HG03108 (cell line): Measurements from ENCODE around the gene SFXN5.

Experiments used
- ATAC-seq: cut with Tn5 transposase; IDR thresholded peaks from one replicate; pipeline ENCODE4 v1.9.1; 2021; ENCODE audit warnings: moderate library complexity; ENCODE audit not compliant: unreplicated experiment

Gene SFXN5

DNA sequence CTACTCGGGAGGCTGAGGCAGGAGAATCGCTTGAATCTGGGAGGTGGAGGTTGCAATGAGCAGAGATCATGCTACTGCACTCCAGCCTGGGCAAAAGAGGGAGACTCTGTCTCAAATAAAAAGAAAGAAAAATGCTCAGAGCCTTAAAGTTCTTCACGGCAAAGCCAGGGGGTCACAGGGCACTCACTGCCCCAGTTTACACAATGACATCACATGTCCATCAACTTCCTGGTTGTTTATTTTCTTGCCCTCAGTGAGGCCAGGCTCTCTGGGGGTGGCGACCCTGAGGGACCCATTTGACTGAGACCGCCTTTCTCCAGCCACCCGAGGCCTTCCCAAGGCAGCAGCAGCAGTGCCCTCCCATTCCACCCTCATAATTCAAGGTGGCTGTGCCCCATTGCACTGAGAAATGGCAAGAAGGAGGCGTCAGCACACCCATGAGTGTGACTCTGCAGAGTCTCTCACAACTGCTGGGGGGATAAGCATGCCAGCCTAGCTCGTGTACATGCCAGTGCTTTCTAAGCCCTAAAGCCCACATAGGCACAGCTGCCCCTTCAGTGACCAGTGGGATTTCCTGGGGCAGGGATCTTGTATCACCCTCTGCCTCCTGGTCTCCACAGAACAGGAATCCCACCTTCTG lies 50.0 kb downstream of the SFXN5 start:
- no peak for ATAC-seq

DNA sequence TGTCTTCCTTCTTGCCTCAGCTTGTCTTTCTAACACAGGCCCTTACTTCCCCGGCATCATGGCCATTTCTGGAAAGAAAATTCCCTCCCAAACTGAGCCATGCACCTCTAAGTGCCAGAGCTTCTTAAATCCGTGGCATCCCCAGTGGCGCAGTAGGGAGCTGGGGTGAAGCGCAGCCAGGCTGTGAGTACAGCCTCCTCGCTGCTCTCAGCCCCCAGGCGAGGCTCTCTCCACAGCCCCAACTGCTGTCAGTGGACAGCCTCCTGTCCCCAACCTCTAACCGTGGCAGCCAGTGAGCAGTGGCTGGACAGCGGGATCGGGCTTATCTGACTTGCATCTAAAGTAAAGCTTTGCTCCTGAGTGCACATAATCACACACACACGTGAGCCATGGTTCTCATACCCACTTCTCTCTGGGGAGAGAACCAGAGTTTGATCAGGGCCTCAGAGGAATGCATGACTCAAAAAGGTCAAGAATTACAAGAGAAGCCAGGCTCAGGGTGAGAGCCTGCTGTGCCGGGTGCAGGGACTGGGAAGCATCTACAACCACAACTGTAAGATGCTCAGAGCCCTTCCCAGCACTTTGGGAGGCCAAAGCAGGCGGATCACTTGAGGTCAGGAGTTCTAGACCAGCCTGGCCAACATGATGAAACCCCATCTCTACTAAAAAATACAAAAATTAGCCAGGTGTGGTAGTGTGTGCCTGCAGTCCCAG lies 50.7 kb downstream of the SFXN5 start:
- ATAC-seq, result no peak

DNA sequence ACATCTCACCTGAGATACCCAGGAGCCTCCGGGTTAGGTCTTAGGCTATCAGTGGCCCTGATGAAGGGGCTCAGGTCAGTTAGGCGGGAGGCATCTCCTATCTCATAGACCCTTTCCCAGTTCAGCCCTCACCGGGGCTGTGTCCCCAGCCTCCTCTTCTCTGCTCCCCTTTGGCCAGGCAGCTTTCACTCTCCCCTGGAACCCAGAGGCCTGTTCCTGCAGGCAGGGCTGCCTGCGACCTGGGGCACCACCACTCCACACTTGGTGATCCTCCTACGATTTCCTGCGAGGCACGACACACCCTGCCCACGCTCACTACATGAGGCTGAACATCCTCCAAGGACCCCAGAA lies 51.2 kb downstream of the SFXN5 start:
- no peak for ATAC-seq

DNA sequence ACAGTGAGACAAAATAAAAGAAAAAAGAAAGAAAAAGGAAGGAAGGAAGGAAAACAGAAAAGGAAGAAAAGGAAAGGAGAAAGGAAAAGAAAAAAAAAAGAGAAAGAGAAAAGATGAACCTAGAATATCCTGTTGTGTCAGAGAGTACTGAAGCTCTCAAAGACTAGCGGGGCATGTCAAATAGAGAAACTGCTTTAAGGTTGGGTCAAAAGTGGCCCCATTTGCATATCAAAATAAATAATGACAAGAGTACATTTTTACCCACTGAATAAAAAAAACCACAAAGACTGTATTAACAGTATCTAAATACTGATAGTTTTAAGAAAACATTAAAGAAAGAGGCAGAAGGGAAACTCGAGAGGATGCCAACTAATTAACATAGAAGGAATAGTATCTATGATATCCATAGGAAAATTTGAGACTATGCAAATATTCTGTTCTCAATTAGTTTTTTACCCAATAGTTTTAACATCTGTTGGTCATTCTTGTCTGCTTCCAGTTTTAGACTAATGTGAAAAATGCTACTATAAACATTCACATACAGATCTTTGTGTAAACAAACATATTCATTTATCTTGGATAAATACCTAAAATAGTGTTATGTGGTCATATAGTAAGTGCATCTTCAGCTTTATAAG lies 53.2 kb downstream of the SFXN5 start:
- no peak for ATAC-seq

DNA sequence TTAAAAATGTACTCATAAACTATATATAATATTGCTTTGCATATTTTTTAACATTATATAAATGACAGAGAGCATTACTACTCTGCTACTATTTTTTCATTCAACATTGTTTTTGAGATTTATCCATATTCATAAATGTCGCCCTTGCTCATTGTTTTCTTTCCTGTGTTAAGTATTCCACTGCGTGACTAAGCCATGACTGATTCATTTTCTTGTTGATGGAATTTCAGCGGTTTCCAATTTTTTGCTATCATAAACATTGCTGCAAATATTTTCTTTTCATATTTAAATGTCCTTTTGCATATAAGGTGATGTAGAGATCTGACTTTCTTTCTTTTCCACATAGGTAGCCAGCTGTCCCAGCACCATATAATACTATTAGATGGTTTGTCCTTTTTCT lies 57.6 kb downstream of the SFXN5 start:
- ATAC-seq, result no peak

DNA sequence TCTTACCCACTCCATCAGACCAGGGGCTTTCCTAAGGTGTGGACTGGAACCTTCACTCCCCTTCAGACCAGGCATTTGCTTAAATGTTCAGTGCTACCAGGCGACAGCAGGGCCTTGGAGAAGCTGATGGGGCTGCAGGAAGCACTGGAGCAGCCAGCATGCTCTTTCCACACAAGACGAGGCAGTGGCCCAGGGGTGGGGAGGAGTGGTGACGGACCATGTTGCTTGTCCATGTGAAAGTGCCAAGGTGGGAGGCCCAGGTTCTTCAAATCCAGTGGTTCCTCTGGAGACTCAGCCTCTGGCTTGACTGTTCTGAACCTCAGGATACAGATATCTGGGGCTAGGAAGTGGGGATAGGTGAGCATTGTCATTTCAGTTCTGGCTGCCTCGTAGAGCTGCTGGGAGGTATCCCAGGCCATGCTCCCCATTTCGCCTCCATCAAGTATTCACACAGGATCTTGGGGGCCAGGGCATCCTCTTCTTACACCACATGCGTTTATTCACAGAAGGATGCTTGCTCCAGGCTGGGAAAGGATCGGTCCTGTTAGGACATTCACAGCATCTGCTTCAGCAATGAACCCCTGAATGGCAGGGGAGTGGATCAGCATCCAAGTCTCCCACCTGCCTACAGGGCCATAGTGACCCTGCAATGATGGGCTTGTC lies 62.2 kb downstream of the SFXN5 start:
- no peak for ATAC-seq

DNA sequence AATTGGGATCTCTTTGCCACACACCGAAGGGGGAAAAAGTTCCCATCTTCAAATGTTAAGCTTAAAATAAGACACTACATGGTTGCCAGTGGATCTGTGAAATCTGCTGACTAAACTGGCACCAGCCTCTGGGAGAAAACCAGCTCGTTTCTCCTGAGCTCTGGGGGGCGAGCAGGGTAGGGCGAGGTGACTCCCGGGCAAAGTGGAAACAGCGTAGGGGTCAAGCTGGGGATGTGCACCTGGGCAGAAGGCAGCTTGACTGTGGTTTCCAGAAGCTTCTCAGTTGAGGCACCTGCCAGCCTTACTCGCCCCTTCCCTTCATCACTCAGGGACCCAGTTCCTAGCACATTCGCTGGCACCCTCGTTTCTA lies 62.8 kb downstream of the SFXN5 start:
- no peak for ATAC-seq

DNA sequence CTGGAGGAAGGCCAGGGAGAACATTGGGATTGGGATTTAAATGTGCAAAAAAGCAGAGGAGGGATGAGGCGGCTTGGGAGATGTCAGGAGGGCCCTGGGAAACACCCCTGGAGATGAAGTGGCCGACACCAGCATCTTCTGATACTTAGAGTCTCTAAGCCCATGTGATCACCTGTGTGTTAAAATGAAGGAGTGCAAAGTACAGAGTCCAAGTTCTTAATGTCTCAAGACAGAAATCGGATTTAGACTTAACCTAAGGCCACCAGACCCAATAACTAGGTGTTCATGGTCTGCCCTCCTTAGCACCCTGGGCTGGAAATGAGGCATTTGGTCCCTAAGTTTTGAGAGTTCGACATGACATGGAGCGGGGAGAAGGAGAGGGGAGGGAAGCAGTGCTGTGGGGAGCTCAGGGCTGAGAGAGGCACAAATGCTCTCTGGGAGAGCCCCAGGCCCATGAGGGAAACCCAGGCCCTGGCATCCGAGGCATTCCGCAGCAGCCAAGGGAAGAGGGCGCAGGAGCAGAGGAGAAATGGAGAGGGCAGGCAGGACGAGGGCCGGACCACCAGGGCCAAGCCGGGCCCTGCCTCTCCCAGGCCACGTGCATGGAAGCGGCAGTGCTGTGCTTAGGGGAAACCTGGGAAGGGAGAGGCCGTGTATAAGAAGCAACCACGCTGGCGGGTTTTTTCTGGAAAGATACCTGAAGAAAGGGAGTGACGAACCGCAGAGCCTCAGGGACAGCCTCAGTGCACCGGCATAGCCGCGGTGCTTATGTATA lies 63.3 kb downstream of the SFXN5 start:
- no peak for ATAC-seq

DNA sequence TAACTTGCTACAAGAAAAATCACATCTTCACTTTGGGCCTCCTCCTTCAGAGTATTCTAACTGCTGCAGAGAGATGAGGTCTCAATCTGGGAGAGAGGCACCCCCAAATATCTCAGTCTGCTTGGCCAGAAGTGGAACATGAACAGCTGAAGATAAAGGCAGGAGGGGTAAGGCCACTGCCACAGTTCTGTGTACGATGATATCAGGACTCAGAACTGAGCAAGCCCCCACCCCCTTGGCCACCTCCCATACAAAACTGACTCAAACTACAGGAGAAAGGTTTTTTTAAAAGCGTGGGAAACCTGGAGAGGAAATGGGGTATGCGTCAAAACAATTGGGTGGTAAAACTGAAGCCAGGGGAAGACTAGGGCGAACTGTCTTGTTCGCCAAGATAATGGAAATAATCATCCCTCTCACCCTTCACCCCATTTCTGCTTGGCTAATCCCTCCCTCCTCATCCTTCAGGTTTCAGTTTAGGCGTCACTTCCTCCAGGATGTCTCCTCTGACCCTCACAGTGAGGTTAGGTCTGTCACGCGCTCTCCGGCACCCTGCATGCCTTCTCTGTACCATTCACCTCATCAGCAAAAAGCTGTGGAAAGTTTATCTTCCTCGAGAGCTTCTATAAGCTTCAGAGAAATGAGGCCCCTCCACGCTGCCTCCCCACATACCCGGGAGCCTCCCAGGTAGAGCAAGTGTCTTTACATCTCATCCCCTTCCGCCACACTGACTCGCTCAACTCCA lies 64.4 kb downstream of the SFXN5 start:
- ATAC-seq, result no peak

DNA sequence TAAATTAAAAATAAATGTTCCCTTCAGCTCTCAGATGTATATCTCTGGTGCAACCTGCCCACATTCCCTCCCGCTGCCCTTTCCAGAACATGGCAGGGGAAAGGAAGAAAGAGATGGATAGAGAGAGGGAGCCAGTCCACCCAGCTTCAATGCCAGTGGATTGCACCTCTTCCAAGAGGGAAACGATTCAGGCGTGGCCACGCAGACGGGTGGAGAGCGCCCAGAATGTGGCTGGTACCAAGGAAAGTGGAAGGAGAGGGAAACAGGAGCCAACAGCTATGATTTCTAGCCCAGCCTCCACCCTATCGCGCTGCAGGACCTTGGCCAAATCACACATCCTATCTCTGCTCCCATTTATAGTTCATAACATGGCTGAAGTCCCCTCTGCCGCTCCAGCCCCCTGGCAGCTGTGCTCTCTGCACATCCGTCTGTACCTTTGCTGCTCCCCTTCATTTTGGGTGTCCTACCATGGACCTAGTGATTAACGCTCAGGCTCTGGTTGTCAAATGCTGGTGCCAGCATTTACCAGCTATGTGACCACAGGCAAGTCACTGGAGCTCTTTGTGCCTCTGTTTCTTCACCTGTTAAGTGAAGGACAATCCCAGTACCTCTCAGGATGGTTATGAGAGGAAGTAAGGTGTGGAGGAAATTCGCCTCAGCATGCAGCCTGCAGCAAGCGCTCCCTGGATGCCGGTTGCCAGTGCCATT lies 66.5 kb downstream of the SFXN5 start:
- no peak for ATAC-seq

DNA sequence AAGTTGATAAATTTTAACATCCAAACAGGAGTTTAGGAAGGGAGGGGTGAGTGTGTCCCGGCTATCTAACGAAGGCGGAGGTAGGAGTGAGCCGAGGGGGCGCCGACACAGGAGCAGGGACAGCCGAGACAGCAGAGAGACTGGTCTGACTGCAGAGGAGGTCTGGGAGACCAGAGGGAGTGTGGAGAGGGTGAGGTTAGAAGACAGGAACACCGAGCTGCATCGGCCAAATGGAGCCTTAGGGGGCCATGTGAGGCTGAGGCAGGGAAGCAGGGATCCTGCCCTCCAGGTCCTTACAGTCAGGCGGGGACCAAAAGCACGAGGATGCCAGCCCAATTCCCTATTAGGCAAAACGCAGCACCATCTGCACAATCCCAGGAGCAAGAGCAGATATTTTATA lies 67.0 kb downstream of the SFXN5 start:
- no peak for ATAC-seq

DNA sequence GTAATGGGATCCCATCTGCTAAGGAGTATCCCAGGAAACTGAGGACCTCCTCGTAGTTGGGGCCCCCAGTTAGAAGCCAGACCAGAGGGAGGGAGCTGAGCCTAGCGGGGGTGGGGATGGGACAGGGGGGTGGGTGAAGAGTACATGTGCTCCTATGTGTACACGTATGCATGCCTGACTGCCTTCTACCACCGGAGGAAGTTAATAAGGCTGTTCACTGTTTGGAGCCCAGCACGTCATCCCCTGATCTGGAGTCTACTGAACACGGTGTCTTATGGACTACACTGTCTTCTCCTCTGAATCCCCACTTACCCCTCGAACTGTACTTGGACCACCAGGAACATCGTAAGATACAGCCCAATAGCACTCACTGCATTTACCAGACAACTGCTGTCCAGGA lies 68.5 kb downstream of the SFXN5 start:
- ATAC-seq, result no peak

DNA sequence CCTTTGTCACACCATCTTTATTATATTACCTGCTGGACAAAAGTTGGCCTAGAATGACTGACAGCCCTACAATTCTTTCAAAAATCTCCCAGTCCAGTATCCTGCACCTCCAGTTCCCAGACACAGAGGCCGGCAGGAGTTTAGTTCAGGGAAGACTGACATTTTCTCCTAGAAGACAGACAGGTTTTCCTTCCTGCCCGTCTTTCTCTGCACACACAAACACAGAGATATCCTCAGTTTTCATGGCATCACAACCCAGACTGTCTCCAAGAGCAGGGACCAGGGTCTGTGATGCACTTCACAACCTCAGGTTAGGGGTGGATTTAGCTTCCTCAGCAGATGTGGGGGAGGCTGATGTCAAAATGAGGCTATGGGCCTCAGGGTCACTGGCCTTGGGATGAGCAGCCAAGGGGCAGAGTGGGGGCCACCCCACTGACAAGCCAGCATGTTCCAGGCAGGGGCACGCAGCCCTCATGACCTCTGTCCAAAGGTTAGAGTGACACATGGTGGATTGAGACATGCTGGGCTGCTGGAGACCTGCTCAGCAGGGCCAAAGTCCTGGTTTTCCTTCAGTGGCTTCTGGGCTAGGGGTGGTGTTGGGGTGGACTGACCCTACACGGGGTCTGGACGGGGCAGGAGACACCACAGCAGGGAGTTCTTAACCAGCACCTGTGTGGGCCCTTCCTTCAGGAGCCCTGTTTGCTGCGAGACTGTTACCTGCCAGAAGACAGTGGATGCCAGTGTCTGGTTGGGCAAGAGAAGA lies 70.5 kb downstream of the SFXN5 start:
- no peak for ATAC-seq

DNA sequence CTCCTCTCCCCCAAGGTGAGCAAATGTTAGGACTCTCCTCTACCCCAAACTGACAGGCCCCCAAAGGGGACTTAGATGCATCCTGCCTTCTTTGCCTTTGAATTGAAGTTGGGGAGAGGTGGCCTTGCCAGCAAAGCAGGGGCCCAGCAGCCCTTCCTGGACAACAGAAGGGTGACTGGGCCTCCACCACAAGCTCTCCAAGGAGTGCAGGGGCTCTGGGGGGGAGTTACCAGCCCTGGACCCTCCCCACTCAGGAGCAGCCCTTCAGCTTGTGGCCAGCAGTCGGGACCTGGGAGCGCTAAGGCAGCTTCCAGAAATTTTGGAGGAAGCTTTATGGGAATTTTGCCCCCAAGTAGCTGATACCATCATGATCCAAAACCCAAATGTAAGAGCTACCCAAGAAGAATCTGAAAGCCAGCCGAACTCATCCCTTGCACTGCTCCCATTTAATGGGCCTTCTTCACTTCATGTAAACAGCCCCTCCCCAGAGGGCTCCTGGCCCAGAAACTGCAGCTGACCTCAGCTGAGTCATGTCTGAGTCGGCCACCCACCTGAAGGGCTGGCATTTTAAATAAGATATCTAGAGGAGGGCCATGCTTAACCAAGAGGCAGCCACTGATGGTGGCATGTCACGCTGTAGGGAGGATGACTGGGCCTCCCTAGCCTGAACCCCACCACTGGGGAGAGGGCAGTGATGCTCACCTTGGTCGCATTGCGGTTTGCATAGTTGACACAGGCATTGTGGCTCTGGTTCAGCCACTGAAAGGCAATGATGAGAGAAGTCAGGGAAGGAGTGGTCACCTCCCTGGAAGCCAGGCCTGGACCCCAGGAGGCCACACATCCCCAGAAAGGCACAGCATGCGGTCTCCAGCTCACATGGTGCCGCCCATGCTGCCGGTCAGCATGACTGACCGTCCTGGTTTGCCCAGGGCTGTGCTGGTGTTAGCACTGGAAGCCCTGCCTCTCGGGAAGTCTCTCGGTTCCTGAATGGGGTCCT lies 71.5 kb downstream of the SFXN5 start:
- ATAC-seq, result no peak

DNA sequence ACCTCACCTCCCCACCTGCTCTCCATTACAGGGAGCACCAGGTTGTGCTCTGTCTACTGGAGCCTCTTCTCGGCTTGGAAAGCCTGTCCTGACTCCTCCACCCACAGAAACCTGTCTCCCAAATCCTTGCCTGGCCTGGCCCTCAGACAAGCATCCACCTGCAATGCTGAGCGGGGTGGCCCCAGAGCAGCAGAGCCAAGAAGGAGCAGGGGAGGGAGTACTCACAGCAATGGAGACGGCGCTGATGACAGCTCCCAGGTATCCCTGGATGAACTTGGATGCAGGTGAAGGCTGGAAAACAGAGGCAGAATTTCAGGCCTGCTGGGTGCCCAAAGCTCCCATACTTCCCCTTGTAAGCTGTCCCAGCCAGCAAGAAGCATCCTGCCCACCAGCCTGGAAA lies 72.8 kb downstream of the SFXN5 start:
- no peak for ATAC-seq

DNA sequence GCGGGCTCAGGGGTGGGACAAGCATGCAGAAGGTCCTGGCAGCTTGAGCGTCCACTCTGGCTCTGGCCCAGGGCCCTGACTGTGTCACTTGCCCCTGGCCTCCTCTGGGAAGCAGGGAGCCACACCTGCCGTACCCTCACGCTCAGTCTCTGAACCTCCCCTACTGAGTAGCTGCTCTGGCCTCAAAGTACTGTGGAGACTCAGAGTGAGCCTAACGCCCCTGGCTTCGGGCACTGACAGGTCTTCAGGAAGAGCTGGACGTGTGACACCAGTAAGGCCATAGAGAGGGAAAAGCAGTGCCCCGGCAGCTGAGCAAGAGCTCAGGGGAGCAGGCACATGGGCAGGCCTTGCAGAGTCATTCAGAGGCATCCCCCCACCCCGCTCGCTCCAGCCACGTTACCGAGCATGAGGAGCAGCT lies 73.3 kb downstream of the SFXN5 start:
- no peak for ATAC-seq

DNA sequence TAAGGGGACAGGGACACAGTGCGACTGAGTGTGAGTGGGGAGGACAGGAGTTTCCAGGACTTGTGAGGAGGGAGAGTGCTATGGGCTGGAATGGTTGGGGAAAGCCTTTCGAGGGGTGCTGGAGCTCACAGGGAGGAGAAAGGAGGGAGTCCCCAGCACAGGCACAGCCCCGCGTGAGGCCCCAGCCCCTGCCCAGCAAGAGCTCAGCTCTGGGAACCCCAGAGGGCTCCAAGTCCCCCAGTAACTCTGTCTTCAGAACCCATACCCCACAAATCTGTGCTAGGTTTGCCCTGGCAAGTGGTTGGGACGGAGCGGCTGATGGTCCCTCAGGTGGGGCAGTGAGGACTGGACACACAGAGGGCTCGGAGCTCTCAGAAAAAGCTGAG lies 75.4 kb downstream of the SFXN5 start:
- ATAC-seq, result no peak
